Stimulated activated CD4-positive, alpha-beta T cell treated with anti-CD3 and anti-CD28 coated beads, Interleukin-12 subunit alpha, Interleukin-12 subunit beta, amount 100 ng/mL, for 24 hours (primary cell): Measurements from ENCODE around the gene TDRD12.
"Not testable (repeated sequence)": the region's sequence is repeated elsewhere in the genome, so short reads cannot be mapped to it uniquely, and the experiment has no call there.

Source experiments
- DNase-seq, 2 experiments: peaks; one replicate each; pipeline ENCODE4 v3.0.0-alpha.2; 2020; ENCODE audit warnings: low read depth in 2 of 2

Gene TDRD12

GRCh38 chr19:32693151-32694108, 26.1 kb upstream of the TDRD12 start:
- not testable (repeated sequence) for DNase-seq

GRCh38 chr19:32694316-32694715, 25.3 kb upstream of the TDRD12 start:
- DNase-seq = not testable (repeated sequence)

GRCh38 chr19:32694851-32695250, 24.7 kb upstream of the TDRD12 start:
- not testable (repeated sequence) for DNase-seq

- DNase-seq = not testable (repeated sequence)
Measured at GRCh38 chr19:32695506-32695905, 24.1 kb upstream of the TDRD12 start.

GRCh38 chr19:32696771-32697170, 22.8 kb upstream of the TDRD12 start:
- not testable (repeated sequence) for DNase-seq

GRCh38 chr19:32700129-32700528, 19.4 kb upstream of the TDRD12 start:
- not testable (repeated sequence) for DNase-seq

- DNase-seq = no peak
Measured at GRCh38 chr19:32702010-32702409, 17.6 kb upstream of the TDRD12 start.

- not testable (repeated sequence) for DNase-seq
Measured at GRCh38 chr19:32704006-32704405, 15.6 kb upstream of the TDRD12 start.

- no peak for DNase-seq
Measured at GRCh38 chr19:32708457-32708856, 11.1 kb upstream of the TDRD12 start.

GRCh38 chr19:32709032-32709431, 10.5 kb upstream of the TDRD12 start:
- no peak for DNase-seq

- no peak for DNase-seq
Measured at GRCh38 chr19:32711747-32712146, 7.8 kb upstream of the TDRD12 start.

GRCh38 chr19:32716203-32716602, 3.4 kb upstream of the TDRD12 start:
- not testable (repeated sequence) for DNase-seq

- DNase-seq = no peak
Measured at GRCh38 chr19:32717496-32717895, 2.1 kb upstream of the TDRD12 start.

- no peak for DNase-seq
Measured at GRCh38 chr19:32718286-32718685, 1.3 kb upstream of the TDRD12 start.

- no peak for DNase-seq
Measured at GRCh38 chr19:32720216-32720935, 809 bp downstream of the TDRD12 start.

- DNase-seq = no peak
Measured at GRCh38 chr19:32720936-32721250, 1.3 kb downstream of the TDRD12 start.

GRCh38 chr19:32735936-32736335, 16.4 kb downstream of the TDRD12 start:
- no peak for DNase-seq

- DNase-seq = no peak
Measured at GRCh38 chr19:32743021-32743420, 23.5 kb downstream of the TDRD12 start.

GRCh38 chr19:32743447-32743846, 23.9 kb downstream of the TDRD12 start:
- DNase-seq = no peak

- no peak for DNase-seq
Measured at GRCh38 chr19:32744555-32745325, 25.2 kb downstream of the TDRD12 start.

GRCh38 chr19:32745594-32746251, 26.2 kb downstream of the TDRD12 start:
- not testable (repeated sequence) for DNase-seq
